ENCODE results near the gene TMCC1.

DNA sequence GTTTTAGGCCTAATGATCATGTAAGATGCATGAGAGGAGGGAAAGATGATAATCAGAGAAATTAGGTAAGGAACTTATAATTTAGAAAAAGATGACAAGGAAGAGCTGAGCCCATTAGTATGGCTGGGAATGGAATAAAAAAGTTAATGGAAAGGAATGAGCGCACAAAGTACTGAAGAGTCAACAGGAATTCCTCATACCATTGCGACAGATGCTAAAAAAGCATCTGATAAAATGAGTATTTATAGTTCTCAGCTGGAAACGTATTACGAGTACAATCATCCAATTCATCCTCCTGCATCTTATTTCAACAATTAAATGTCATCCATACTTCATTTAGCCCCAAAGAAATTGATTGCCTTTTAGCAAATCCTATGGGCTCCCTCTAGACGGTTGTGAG lies 58.9 kb downstream of the TMCC1 start:
- TF ChIP-seq, protein P1, sequence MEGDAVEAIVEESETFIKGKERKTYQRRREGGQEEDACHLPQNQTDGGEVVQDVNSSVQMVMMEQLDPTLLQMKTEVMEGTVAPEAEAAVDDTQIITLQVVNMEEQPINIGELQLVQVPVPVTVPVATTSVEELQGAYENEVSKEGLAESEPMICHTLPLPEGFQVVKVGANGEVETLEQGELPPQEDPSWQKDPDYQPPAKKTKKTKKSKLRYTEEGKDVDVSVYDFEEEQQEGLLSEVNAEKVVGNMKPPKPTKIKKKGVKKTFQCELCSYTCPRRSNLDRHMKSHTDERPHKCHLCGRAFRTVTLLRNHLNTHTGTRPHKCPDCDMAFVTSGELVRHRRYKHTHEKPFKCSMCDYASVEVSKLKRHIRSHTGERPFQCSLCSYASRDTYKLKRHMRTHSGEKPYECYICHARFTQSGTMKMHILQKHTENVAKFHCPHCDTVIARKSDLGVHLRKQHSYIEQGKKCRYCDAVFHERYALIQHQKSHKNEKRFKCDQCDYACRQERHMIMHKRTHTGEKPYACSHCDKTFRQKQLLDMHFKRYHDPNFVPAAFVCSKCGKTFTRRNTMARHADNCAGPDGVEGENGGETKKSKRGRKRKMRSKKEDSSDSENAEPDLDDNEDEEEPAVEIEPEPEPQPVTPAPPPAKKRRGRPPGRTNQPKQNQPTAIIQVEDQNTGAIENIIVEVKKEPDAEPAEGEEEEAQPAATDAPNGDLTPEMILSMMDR (conservative IDR thresholded peaks at IDR 0.05; ENCODE audit: low read length), result no peak
- no peak for TF ChIP-seq EZH2phosphoT487 (IDR thresholded peaks at IDR 0.05; ENCODE audit: borderline replicate concordance)
